ENCODE data around the gene CENPN.

DNA sequence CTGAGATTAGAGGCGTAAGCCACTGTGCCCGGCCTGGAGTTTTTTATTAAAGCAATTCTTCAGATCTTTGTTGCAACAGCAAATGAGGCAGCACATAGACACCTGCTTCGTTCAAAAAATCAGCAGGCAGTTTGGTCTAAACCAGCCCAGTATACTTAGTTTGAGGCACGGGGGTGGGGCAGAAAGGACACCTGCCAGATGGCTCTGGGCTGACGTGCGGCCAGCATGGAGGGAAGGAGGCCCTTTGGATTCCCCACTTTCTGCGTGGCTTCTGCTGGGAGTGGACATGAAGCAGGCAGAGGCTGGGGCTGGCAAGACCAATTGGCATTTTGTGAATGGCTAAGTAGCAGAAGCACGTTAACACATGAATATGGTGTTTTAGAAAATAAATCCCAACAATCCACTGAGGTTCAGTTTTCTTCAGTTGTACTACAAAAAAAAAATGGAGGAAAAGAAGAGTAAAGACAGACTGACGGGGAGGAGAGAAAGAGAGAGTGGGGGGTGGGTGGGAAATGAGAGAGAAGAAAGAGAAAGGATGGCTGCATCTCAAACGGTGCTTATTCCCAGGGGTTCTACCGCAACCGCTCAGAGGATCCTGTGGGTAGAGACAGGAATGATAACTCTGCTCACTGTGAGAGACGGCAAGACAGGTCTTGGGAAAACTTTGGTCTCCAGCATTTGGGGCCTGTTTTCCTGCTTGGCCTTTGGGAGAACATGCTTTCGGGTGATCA, 53.7 kb downstream of the CENPN start:
- TF ChIP-seq, protein P1, sequence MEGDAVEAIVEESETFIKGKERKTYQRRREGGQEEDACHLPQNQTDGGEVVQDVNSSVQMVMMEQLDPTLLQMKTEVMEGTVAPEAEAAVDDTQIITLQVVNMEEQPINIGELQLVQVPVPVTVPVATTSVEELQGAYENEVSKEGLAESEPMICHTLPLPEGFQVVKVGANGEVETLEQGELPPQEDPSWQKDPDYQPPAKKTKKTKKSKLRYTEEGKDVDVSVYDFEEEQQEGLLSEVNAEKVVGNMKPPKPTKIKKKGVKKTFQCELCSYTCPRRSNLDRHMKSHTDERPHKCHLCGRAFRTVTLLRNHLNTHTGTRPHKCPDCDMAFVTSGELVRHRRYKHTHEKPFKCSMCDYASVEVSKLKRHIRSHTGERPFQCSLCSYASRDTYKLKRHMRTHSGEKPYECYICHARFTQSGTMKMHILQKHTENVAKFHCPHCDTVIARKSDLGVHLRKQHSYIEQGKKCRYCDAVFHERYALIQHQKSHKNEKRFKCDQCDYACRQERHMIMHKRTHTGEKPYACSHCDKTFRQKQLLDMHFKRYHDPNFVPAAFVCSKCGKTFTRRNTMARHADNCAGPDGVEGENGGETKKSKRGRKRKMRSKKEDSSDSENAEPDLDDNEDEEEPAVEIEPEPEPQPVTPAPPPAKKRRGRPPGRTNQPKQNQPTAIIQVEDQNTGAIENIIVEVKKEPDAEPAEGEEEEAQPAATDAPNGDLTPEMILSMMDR (IDR thresholded peaks at IDR 0.05) = no peak
- no peak for TF ChIP-seq POLR2AphosphoS5 (IDR thresholded peaks at IDR 0.05; ENCODE audit: low read depth, low read length)
- TF ChIP-seq SIN3A (IDR thresholded peaks at IDR 0.05; ENCODE audit: borderline replicate concordance, insufficient read depth, low read depth, low read length) = no peak
